Right atrium auricular region (tissue), 2 donors: ENCODE results near the gene LASP1NB.
A peak's percentile ranks its signal among the peaks of the same experiment; 100 is the strongest.

Experiments used
- DNase-seq: peaks from one replicate; pipeline ENCODE4 v3.0.0-alpha.2; 2019; ENCODE audit warnings: low spot score
- H3K27ac ChIP-seq, 2 donors: fragments of 200-600 bp; sonication (generic); 1 replicate in 1 of 2; 2 replicates in 1 of 2; pipeline ENCODE4 v1.5.1; 2016 to 2019
- H3K27me3 ChIP-seq, 2 donors: fragments of 200-600 bp; sonication (generic); one replicate each; pipeline versions ENCODE4 v1.5.1 to v1.6.0; 2017 to 2019
- H3K36me3 ChIP-seq: fragments of 200-600 bp; sonication (generic); one replicate; pipeline ENCODE4 v1.5.1; 2016
- H3K4me1 ChIP-seq, 2 donors: fragments of 200-600 bp; sonication (generic); one replicate each; pipeline versions ENCODE4 v1.5.1 to v1.6.0; 2017 to 2019
- H3K4me3 ChIP-seq, 2 donors: fragments of 200-600 bp; sonication (generic); 1 replicate in 1 of 2; 2 replicates in 1 of 2; pipeline ENCODE4 v1.5.1; 2017 to 2019; ENCODE audit warnings: mild to moderate bottlenecking in 1 of 2, moderate library complexity in 1 of 2
- H3K9me3 ChIP-seq, 2 donors: fragments of 200-600 bp; sonication (generic); one replicate each; pipeline ENCODE4 v1.5.1; 2019
- TF ChIP-seq, protein P1 (sequence below), 2 donors: fragments of 200-600 bp; sonication (generic); IDR thresholded peaks; one replicate each; pipeline ENCODE4 v1.5.1; 2019; ENCODE audit warnings: antibody characterized with exemption in 2 of 2

The LASP1NB gene

DNA sequence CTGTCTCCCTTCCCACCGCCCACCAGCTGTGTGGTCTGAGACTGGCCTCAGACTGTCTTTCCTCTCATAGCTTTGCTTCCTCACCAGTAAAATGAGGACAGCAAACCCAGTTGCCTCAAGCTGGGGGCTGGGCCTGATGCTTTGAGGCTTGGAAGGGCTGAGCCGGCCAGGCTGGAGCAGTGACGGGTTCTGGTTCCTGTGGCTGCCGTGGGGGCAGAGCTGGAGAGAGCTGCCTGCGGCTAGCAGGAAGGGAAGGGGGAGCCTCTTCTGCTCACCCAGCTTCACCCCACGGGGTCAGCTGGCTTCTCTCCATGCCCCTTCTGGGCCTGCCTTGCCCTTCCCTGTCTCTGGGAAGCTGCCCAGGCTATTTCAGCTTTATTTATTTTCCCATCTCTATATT lies 31.8 kb upstream of the LASP1NB start:
- DNase-seq, result no peak
- H3K36me3 ChIP-seq, result peaks cover 50% of the 10 kb centered on the region

DNA sequence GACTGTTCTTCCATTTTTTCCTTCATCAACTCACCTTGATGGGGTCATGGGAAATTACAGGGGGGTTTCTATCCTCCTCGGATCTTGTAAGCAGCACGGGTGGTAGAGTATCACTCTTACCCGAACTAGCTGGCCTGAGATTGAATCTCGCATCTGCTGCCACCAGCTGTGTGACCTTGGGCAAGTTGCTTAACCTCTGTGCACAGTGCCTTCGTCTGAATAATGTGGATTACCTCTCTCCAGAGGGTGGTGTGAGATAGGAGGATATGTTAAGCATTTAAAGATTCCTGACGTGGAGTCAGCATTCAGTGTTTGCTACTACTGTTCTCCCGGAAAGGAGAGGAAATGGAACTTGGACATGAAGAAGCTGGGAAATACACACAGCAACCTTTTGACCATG lies 31.1 kb upstream of the LASP1NB start:
- H3K27ac ChIP-seq, result peak overlapping the region; percentile 61 to 65
- no peak for DNase-seq
- H3K4me3 ChIP-seq, result no peak overlapping the region
- TF ChIP-seq, protein P1, sequence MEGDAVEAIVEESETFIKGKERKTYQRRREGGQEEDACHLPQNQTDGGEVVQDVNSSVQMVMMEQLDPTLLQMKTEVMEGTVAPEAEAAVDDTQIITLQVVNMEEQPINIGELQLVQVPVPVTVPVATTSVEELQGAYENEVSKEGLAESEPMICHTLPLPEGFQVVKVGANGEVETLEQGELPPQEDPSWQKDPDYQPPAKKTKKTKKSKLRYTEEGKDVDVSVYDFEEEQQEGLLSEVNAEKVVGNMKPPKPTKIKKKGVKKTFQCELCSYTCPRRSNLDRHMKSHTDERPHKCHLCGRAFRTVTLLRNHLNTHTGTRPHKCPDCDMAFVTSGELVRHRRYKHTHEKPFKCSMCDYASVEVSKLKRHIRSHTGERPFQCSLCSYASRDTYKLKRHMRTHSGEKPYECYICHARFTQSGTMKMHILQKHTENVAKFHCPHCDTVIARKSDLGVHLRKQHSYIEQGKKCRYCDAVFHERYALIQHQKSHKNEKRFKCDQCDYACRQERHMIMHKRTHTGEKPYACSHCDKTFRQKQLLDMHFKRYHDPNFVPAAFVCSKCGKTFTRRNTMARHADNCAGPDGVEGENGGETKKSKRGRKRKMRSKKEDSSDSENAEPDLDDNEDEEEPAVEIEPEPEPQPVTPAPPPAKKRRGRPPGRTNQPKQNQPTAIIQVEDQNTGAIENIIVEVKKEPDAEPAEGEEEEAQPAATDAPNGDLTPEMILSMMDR (IDR thresholded peaks at IDR 0.05), result no peak
- H3K9me3 ChIP-seq, result no peaks in the 10 kb centered on the region
- peaks cover 56% of the 10 kb centered on the region for H3K36me3 ChIP-seq
- no peaks in the 10 kb centered on the region for H3K27me3 ChIP-seq
- H3K4me1 ChIP-seq, result peaks cover 0 to 64% of the 10 kb centered on the region in 2 donors

More for the DNA sequence above, 31.8 kb upstream of the LASP1NB start:
- Histone ChIP-seq H3K4me3 (no peak overlapping the region), H3K27me3 (no peaks in the 10 kb centered on the region), H3K4me1 (peaks cover 0 to 58% of the 10 kb centered on the region in 2 donors), H3K9me3 (no peaks in the 10 kb centered on the region), H3K27ac (peak overlapping the region; percentile 61 to 65)
- TF ChIP-seq, protein P1 (IDR thresholded peaks at IDR 0.05), result no peak

DNA sequence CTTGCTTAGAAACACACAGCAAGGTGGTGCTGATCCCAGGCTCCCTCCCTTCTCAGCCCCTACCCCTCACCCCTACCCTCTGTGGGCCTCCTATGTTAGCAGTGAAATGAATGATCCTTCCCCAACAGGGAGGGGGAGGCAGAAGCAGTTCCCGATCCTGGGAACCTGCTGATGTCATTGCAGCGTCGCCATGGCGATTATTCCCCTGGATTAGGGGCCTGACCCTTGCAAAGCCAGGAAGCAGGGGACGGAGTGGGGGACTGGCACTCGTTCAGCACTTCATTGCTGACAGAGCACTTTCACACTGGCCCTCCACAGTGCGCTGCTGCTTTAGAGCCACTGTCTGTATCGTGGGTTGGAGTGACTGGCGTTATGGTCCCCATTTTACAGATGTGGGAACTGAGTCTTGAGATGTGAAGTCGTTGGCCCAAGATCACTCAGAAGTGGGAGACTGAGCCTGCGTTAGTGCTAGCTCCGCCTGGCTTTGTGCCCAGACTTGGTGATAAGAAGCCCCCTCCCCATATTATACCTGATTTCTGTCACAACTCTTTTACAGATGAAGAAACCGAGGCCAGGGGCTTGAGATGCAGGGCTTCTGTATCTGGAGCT lies 29.0 kb upstream of the LASP1NB start:
- H3K4me1 ChIP-seq, result peaks cover 0 to 84% of the 10 kb centered on the region in 2 donors
- no peaks in the 10 kb centered on the region for H3K9me3 ChIP-seq
- no peaks in the 10 kb centered on the region for H3K27me3 ChIP-seq
- H3K4me3 ChIP-seq, result no peak overlapping the region
- no peak for DNase-seq
- H3K27ac ChIP-seq, result peak overlapping the region; percentile 68 to 75
- peaks cover 38% of the 10 kb centered on the region for H3K36me3 ChIP-seq
- TF ChIP-seq, protein P1 (IDR thresholded peaks at IDR 0.05), result no peak

DNA sequence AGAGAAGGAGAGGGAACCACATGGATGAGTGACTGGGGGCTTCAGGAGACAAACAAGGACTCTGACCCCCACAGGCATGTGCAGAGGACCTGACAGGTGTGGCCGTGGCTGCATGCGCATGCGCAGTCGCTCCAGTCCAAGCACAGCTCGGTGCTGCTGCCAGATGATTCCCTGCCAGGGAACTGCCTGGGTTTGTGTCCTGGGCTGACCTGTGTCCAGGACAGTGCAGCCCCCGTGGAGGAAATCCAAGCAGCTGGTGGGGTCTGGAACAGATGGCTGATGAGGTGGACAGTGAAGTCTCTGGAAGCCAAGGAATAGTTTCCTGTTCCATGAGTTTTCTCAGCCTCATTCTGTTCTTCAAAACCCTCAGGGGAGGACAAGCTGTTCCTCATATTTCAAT lies 28.2 kb upstream of the LASP1NB start:
- TF ChIP-seq, protein P1 (IDR thresholded peaks at IDR 0.05), result no peak
- DNase-seq, result peak; percentile 73
- H3K9me3 ChIP-seq, result no peaks in the 10 kb centered on the region
- peaks cover 31% of the 10 kb centered on the region for H3K36me3 ChIP-seq
- no peak overlapping the region for H3K4me3 ChIP-seq
- peak overlapping the region; percentile 68 to 75 for H3K27ac ChIP-seq
- peaks cover 0 to 88% of the 10 kb centered on the region in 2 donors for H3K4me1 ChIP-seq
- H3K27me3 ChIP-seq, result no peaks in the 10 kb centered on the region

DNA sequence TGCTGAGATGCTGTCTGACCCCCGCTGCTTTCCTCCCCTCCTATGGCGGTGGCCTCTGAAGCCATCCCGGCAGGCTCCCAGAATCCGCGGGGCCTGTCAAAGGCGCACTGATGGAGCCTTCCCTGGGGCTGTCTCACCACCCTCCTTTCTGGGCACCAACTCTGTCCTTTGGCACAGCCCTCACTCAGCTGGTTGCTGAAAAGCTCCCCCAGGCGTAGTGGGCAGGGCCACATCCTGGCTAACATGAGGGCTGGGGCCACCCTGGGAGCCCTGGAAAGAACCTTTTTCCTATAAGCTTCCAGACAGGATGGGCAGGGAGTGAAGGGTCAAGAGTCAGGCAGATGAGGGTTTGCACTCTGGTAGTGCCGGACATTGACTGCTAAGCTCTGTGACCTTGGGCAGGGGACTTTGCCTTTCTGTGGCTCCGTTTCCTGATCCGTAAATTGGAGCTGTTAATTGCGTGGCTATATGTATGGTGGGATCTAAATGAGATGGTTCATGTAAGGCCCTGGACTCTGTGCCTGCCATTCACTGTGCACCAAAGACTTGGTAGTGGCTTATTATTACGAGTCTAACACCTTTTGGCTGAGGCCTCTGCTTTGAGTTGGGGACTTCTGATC lies 27.6 kb upstream of the LASP1NB start:
- no peak overlapping the region for H3K4me3 ChIP-seq
- peaks cover 25% of the 10 kb centered on the region for H3K36me3 ChIP-seq
- TF ChIP-seq, protein P1 (IDR thresholded peaks at IDR 0.05), result no peak
- H3K4me1 ChIP-seq, result peaks cover 0 to 88% of the 10 kb centered on the region in 2 donors
- no peak for DNase-seq
- H3K9me3 ChIP-seq, result no peaks in the 10 kb centered on the region
- no peaks in the 10 kb centered on the region for H3K27me3 ChIP-seq
- H3K27ac ChIP-seq, result peak overlapping the region; percentile 68 to 75
